Activated T-helper 2 cell treated with anti-CD3 and anti-CD28 coated beads, Interferon-gamma antibody, Interleukin-2, Interleukin-4, amounts not matched to agents 10 μg/mL and 5 μg/mL and 100 μg/mL, durations not matched to agents 14 hours and 24 hours and 36 hours (primary cell): ENCODE results near the gene MEIKIN. TPM values are rescaled to one million over a fixed set of nuclear protein-coding genes. Genes with fewer than 3 reads are reported as not detected.
"Not testable (repeated sequence)": the region's sequence is repeated elsewhere in the genome, so short reads cannot be mapped to it uniquely, and the experiment has no call there.

ENCODE experiments used
- DNase-seq: peaks from one replicate; pipeline ENCODE4 v3.0.0; 2021; ENCODE audit warnings: low spot score
- H3K27ac Mint-ChIP-seq: one replicate; pipeline ENCODE4 v1.8.0; 2021; ENCODE audit warnings: mixed read lengths
- H3K27me3 Mint-ChIP-seq: one replicate; pipeline ENCODE4 v1.8.0; 2021; ENCODE audit warnings: low read depth, mixed read lengths
- H3K36me3 Mint-ChIP-seq: one replicate; pipeline ENCODE4 v1.8.0; 2021; ENCODE audit warnings: low read depth, mixed read lengths
- H3K4me1 Mint-ChIP-seq: one replicate; pipeline ENCODE4 v1.8.0; 2021; ENCODE audit warnings: low read depth, mixed read lengths
- H3K4me3 Mint-ChIP-seq: one replicate; pipeline ENCODE4 v1.8.0; 2021; ENCODE audit warnings: low read depth, mild to moderate bottlenecking, moderate library complexity, mixed read lengths
- H3K9me3 Mint-ChIP-seq: one replicate; pipeline ENCODE4 v1.8.0; 2021; ENCODE audit warnings: mixed read lengths
- intact Hi-C: fragments of 100-400 bp; cut with micrococcal nuclease; formaldehyde crosslinking; loops from one replicate; pipeline ENCODE4 v1.15.1; 2023
- total RNA-seq: library from RNA; stranded (reverse); gene quantifications from 2 replicates; pipeline ENCODE4 v1.2.3, GENCODE V29; 2022

The MEIKIN gene
- total RNA-seq, 1 donor from 2014 or later = not detected

DNA sequence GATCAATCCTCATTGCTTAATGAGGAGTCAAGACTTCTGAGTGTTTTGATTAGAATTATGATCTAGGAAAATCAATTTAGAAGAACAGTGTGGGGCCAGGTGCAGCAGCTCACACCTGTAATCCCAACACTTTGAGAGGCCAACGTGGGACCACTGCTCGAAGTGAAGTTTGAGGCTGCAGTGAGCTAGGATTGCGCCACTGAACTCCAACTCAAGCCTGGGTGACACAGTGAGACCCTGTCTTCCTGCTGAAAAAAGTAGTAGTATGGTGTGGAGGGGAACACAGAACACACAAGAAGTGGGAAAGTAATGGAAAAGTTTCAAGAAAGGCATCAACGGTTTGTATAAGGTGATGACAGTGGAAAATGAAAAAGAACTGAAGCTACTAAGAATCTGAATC, 157.7 kb downstream of the MEIKIN start:
- H3K4me1 Mint-ChIP-seq = peaks cover 25% of the 10 kb centered on the region
- intact Hi-C loops = no loop called here

DNA sequence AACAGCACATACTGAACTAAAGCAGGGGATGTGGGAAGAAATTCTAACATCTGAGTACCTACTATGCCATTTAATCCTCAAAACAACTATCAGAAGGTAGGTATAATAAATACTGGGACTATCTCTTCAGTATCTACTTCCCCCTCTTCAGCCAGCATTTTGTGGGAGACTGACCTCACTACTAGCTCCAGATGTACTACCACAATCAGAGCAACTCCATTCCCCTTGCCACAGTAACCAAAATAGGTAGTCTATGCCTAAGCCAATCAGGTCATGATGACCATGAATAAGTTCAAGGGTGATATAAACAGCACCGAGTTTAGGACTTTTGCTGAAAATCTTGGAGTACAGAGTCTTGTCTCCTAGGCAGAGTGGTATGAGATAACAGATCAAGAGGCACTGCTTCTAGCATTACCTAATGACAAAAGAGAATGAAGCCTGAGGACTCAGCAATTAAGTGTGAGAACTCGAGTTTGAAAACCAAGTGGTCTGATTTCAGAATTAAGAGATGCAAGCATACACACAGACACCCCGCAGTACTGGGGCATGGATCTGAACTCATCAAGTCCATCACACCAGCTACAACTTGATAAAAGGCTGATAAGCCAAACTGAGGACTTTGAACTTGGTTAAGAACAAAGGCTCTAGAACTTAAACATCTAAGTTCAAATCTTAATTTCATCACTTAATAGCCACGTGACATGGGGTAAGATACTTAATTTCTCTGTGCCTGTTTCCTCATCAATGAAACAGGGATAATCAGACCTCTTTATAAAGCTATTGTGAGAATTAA, 158.4 kb downstream of the MEIKIN start:
- intact Hi-C loops = no loop called here
- Mint-ChIP-seq H3K27ac (no peak overlapping the region), H3K36me3 (peaks cover 35% of the 10 kb centered on the region), H3K4me3 (no peak overlapping the region), H3K9me3 (no peaks in the 10 kb centered on the region), H3K4me1 (peaks cover 23% of the 10 kb centered on the region), H3K27me3 (no peaks in the 10 kb centered on the region)
- no peak for DNase-seq

More for the DNA sequence above, 157.7 kb downstream of the MEIKIN start:
- Mint-ChIP-seq H3K9me3 (no peaks in the 10 kb centered on the region), H3K27me3 (no peaks in the 10 kb centered on the region), H3K36me3 (peaks cover 32% of the 10 kb centered on the region), H3K27ac (no peak overlapping the region), H3K4me3 (no peak overlapping the region)
- DNase-seq = no peak

DNA sequence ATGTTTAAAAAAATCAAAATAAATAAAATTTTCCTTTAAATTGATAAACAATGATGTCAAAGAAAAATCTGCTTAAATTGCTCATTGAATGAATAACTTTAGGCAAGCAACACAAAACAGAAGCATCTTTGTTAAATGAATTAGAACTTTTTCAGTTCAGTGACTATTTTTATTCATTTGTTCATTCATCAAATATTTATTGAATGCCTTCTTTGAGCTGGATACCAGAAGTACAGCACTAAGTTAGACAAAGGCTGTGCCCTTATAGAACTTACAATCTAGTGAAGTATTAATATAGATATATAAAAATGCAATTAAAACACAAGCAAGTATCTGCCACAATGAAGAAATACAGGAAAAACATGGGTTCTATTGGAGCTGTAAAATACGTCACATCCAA, 159.4 kb downstream of the MEIKIN start:
- no peaks in the 10 kb centered on the region for H3K27me3 Mint-ChIP-seq
- intact Hi-C loops = no loop called here
- no peak overlapping the region for H3K4me3 Mint-ChIP-seq
- H3K27ac Mint-ChIP-seq = no peak overlapping the region
- peaks cover 23% of the 10 kb centered on the region for H3K4me1 Mint-ChIP-seq
- H3K9me3 Mint-ChIP-seq = no peaks in the 10 kb centered on the region
- no peak for DNase-seq
- H3K36me3 Mint-ChIP-seq = peaks cover 39% of the 10 kb centered on the region

DNA sequence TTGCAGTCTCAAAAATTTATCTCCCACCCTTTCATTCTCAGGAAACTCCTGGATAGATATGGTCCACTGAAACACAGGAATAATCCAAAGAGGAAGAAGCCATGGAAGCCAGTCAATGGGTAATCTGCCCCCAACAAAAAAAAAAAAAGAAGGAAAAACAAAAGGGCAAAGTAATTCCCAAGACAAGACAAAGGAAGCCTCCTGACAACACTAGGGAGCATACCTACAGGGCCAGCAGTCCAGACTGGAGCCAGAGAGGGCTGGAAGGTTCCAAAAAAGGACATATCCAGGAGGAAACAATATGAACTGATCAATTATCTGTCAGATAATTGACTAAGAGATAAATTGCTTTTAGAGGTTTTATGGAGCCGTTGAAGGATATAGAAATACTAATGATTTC, 161.6 kb downstream of the MEIKIN start:
- peaks cover 31% of the 10 kb centered on the region for H3K36me3 Mint-ChIP-seq
- intact Hi-C loops = no loop called here
- no peak overlapping the region for H3K27ac Mint-ChIP-seq
- no peaks in the 10 kb centered on the region for H3K9me3 Mint-ChIP-seq
- no peak for DNase-seq
- H3K27me3 Mint-ChIP-seq = no peaks in the 10 kb centered on the region
- no peak overlapping the region for H3K4me3 Mint-ChIP-seq
- peaks cover 10% of the 10 kb centered on the region for H3K4me1 Mint-ChIP-seq

DNA sequence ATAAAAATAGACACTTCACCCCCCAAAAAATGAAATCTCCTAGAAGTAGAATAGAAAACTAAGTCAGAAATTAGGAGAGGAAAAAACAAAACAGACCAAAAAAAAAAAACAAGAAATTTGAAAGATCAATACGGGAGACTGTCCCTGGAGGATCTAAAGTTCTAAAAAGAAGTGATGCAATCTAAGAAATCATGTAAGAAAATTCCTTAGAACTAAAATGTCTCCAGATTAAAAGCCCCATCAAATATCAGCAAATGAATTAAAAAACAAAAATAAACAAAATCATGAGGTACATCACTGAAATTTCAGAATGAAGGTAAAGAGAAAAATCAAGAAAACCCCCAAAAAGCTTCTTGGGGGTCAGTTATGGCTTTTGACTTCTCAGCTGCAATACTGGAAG, 162.1 kb downstream of the MEIKIN start:
- Mint-ChIP-seq H3K4me3 (no peak overlapping the region), H3K9me3 (no peaks in the 10 kb centered on the region), H3K27me3 (no peaks in the 10 kb centered on the region), H3K4me1 (peaks cover 10% of the 10 kb centered on the region), H3K36me3 (peaks cover 31% of the 10 kb centered on the region), H3K27ac (no peak overlapping the region)
- intact Hi-C loops = no loop called here
- DNase-seq = no peak

DNA sequence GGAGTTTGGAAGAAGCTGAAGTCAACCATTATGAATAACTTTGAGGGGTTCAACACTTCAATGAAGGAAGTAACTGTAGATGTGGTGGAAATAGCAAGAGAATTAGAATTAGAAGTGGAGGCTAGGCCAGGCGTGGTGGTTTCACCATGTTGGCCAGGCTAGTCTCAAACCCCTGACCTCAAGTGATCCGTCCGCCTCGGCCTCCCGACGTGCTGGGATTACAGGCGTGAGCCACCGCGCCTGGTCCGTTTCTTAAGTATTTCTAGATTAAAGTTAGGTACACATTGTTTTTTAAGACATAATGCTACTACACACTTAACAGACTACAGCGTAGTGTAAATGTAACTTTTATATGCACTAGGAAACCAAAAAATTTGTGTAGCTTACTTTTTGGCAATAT, 162.7 kb downstream of the MEIKIN start:
- Mint-ChIP-seq H3K4me1 (peaks cover 6% of the 10 kb centered on the region), H3K36me3 (peaks cover 32% of the 10 kb centered on the region), H3K27ac (no peak overlapping the region), H3K4me3 (no peak overlapping the region), H3K9me3 (peaks cover 4% of the 10 kb centered on the region), H3K27me3 (no peaks in the 10 kb centered on the region)
- intact Hi-C loops = no loop called here
- no peak for DNase-seq

DNA sequence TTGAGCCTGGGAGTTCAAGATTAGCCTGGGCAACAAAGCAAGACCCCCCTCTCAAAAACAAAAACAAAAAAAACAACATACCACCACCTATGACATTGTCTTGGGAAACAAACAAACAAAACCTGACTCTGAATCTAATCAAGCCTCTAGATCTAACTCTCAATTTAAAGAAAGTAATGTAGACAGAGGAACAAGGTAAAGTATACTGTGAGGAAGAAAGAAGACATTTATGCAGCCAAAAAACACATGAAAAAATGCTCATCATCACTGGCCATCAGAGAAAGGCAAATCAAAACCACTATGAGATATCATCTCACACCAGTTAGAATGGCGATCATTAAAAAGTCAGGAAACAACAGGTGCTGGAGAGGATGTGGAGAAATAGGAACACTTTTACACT, 167.3 kb downstream of the MEIKIN start:
- H3K27me3 Mint-ChIP-seq, H3K4me1 Mint-ChIP-seq, H3K27ac Mint-ChIP-seq, DNase-seq, intact Hi-C loops, H3K9me3 Mint-ChIP-seq, H3K4me3 Mint-ChIP-seq: not testable (repeated sequence)
- peaks cover 25% of the 10 kb centered on the region for H3K36me3 Mint-ChIP-seq

DNA sequence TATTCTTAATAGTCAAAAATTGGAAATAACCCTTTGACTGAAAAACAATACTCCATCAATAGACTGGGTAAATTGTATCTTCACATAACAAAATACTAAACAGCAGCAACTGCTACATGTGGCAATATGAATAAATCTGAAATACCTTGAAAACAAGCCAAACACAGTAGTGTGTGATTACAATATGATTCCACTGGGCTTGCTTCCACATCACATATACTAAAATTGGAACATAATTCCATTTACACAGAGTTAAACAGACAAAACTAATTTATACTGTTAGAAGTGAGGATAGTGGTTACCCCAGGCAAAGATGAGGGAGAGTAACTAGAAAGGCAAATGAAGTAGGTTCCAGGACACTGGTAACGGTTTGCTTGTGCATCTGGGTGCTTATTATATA, 169.0 kb downstream of the MEIKIN start:
- Mint-ChIP-seq H3K4me1 (peaks cover 5% of the 10 kb centered on the region), H3K36me3 (peaks cover 13% of the 10 kb centered on the region), H3K27ac (no peak overlapping the region), H3K4me3 (no peak overlapping the region), H3K9me3 (peaks cover 4% of the 10 kb centered on the region), H3K27me3 (no peaks in the 10 kb centered on the region)
- DNase-seq = no peak
- intact Hi-C loops = no loop called here

DNA sequence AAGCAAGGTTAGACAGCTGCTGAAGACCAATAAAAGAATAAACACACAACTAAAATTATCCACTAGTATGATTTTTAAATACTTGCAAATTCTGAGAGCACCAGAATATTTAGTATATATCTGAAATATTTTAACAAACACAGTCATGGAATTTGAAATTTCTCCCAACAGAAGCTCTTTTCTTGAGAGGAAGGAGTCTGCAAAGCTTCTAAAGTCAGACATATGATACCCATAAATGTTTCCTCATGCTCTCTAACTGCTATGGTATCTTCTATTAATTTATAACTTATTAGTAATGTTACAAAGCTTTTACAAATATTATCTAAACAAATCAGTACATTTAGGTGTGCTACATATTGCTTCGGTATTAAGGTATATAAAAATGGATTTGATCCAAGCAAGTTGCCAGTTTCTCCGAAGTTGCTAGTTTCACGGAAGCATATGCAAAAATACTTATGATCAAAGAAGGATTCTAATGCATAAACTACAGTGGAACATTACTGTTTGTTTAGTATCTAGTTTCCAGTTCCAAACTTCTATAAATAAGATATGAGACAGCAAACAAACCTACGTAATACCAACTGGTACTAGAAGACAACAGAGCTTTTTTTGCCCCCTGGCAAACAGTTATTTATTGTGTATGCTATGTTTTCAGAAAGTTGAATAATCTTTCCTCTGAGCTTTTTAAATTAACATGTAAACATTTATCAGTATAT, 170.7 kb downstream of the MEIKIN start:
- no peak for DNase-seq
- Mint-ChIP-seq H3K36me3 (peaks cover 5% of the 10 kb centered on the region), H3K27ac (no peak overlapping the region), H3K9me3 (peaks cover 4% of the 10 kb centered on the region), H3K27me3 (no peaks in the 10 kb centered on the region), H3K4me1 (peaks cover 4% of the 10 kb centered on the region), H3K4me3 (no peak overlapping the region)
- intact Hi-C loops = no loop called here

DNA sequence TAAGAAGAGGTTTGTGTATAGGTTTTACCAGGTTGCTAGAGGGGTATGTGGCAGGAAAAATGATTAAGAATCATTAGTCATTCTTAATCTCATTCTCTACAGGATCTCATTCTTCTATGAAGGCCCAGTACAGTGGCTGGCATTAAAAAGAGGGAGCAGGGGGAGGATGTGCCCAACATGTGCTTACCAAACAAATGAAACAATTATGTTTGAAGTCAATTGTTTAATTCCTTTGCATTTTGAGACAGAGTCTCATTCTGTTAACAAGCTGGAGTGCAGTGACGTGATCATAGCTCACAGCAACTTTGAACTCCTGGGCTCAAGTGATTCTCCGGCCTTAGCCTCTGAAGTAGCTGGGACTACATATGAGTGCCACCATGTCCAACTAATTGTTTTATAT, 171.7 kb downstream of the MEIKIN start:
- DNase-seq = no peak
- Mint-ChIP-seq H3K4me3 (no peak overlapping the region), H3K27ac (no peak overlapping the region), H3K4me1 (peaks cover 4% of the 10 kb centered on the region), H3K9me3 (peaks cover 4% of the 10 kb centered on the region), H3K36me3 (peaks cover 5% of the 10 kb centered on the region), H3K27me3 (no peaks in the 10 kb centered on the region)
- intact Hi-C loops = no loop called here

DNA sequence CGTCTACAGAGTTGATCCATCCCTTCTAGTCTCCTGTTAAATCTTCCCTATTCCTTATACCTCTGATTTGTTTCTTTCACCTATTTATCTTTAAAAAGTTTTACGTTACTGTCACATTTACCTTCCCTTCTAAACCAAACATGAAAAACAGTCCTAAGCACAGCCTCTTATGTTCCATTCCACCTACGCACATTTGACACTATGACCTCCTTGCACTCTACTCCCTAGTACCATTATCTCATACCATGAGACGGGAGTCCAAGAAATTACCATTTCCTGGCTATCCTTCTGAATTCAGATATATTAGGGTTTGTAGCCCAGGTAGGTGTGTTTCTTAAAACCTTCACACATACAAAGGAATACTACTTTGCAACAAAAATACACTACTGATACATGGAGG, 173.8 kb downstream of the MEIKIN start:
- Mint-ChIP-seq H3K36me3 (peaks cover 3% of the 10 kb centered on the region), H3K27ac (no peak overlapping the region), H3K27me3 (no peaks in the 10 kb centered on the region), H3K4me3 (no peak overlapping the region), H3K4me1 (peaks cover 6% of the 10 kb centered on the region), H3K9me3 (peaks cover 4% of the 10 kb centered on the region)
- no peak for DNase-seq
- intact Hi-C loops = no loop called here

DNA sequence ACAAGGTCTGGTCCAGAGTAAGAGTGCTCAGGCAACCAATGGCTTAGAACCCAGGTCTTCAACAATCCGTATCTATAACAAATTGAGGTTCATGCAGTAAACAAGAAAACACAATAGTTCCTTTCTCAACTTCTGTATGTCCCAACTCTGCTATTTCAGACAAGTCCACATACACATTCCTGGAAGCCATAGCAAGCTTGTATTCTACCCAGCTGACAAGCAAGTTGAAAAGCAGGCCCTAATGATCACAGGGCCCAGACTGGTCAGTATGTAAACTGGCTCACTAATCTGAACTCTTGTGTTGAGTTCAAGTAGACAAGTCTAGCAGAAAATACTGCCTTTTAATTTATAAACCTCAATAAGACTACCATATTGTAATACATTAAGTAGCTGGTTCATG, 175.5 kb downstream of the MEIKIN start:
- Mint-ChIP-seq H3K27ac (no peak overlapping the region), H3K4me1 (peaks cover 6% of the 10 kb centered on the region), H3K36me3 (peaks cover 17% of the 10 kb centered on the region), H3K4me3 (no peak overlapping the region), H3K9me3 (peaks cover 10% of the 10 kb centered on the region), H3K27me3 (no peaks in the 10 kb centered on the region)
- intact Hi-C loops = no loop called here
- no peak for DNase-seq

DNA sequence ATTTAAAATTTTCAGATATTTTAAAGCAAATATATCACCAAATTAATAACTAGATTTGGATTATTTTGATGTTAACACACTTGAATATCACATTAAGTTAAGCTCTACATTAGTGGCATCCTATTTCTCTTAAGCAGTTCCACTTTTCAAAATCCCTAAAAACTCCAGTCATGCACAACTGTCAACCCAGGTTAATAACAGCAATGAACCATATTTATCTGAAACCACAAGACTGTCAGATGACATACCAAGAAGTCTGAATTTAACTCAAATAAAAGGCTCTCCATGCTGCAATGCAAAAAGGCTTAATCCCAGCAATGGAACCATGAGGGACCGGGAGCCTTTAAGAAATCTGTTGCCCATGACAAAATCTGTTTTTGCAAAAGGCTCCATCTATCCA, 176.1 kb downstream of the MEIKIN start:
- H3K4me3 Mint-ChIP-seq = no peak overlapping the region
- no peak overlapping the region for H3K27ac Mint-ChIP-seq
- H3K9me3 Mint-ChIP-seq = peaks cover 10% of the 10 kb centered on the region
- intact Hi-C loops = no loop called here
- H3K36me3 Mint-ChIP-seq = peaks cover 22% of the 10 kb centered on the region
- no peak for DNase-seq
- H3K4me1 Mint-ChIP-seq = peaks cover 5% of the 10 kb centered on the region
- no peaks in the 10 kb centered on the region for H3K27me3 Mint-ChIP-seq
